Stimulated activated CD4-positive, alpha-beta T cell treated with anti-CD3 and anti-CD28 coated beads, Interleukin-4, amount 100 ng/mL, for 24 hours (primary cell): ENCODE data around the gene ADGRV1.
"Not testable (repeated sequence)": the region's sequence is repeated elsewhere in the genome, so short reads cannot be mapped to it uniquely, and the experiment has no call there.

ENCODE experiments used
- DNase-seq: peaks from one replicate; pipeline ENCODE4 v3.0.0-alpha.2; 2020

Gene ADGRV1

DNA sequence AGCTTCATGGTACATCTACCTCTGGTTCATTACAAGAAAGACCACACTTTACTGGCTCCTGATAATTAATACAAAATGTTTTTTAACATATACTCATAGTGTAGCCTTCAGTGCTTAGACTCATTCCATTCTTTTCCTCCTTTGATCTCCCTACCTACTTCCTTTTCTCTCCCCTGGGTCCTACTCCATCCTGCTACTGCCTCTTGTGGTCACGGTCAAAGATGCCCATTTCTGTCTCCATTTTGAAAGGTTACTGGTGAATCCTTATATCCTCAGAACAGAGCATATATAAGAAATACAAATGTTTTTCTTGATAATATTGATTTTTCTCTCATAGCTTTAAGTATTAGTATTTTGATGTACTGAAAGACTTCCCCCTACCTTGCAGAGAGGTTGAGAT, 448.7 kb downstream of the ADGRV1 start:
- no peak for DNase-seq

- no peak for DNase-seq
These were observed 449.3 kb downstream of the ADGRV1 start for GRCh38 chr5:91007780-91008402.

GRCh38 chr5:91010090-91010489, 451.5 kb downstream of the ADGRV1 start:
- no peak for DNase-seq

DNA sequence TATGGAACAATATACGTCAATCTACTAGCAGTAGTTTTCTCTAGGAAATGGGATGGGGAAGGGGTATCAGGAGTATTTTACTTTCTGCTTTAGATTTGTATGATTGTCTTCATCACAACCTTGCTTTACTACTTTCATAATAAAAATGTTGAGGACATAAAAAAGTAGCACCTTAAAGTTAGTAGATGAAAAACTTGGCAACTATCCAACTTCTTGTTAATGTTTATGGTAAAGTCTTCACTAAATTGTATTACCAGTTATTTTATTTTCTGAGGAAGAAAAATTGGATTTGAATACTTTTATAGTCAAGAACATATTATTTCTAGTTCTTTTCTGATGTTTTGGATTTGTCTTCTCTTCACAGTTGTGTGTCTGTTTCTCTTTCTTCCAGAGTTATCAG, 452.4 kb downstream of the ADGRV1 start:
- DNase-seq = no peak

DNA sequence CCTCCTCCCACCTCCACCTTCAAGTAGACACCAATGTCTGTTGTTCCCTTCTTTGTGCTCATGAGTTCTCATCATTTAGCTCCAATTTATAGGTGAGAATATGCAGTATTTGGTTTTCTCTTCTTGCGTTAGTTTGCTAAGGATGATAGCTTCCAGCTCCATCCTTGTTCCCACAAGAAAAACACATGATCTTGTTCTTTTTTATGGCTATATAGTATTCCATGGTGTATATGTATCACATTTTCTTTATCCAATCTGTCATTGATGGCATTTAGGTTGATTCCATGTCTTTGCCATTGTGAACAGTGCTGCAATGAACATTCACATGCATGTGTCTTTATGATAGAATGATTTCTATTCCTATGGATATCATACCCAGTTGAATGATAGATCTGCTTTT, 454.3 kb downstream of the ADGRV1 start:
- DNase-seq = not testable (repeated sequence)

- DNase-seq = no peak
These were observed 457.7 kb downstream of the ADGRV1 start for GRCh38 chr5:91016322-91016721.

DNA sequence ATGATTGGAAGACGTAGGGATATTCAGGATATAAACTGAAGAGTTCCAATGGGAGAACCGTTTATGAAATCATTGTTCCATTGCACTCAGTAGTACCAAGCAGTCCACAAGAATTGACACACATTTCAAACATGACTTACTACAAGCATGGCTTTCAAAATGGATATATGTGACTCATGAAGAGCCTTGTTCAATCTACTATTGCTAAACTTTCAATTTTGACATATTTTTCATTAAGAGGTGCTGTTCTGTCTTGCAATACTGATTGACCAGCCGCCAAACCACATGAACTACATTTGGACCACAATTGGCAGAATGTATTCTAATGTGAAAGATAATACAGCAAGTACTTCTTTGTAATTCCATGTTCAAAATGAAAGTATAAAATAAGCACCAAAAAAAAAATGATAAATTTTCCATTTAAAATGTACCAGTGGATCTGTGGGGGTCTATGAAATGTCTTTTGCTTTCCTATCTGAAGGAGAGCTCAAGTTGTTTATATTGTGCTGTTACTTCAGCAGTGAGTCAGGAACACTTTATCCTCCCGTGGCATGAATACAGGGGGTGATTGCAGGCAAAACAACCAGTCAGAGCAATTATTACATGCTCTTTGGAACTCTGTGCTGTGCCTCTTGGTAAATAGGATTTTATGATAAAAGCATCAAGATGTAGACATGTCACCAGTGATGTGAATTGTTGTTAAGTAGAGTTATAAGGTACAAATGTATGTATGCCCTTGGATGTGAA, 458.5 kb downstream of the ADGRV1 start:
- DNase-seq = no peak

GRCh38 chr5:91018200-91018599, 459.6 kb downstream of the ADGRV1 start:
- DNase-seq = no peak

DNA sequence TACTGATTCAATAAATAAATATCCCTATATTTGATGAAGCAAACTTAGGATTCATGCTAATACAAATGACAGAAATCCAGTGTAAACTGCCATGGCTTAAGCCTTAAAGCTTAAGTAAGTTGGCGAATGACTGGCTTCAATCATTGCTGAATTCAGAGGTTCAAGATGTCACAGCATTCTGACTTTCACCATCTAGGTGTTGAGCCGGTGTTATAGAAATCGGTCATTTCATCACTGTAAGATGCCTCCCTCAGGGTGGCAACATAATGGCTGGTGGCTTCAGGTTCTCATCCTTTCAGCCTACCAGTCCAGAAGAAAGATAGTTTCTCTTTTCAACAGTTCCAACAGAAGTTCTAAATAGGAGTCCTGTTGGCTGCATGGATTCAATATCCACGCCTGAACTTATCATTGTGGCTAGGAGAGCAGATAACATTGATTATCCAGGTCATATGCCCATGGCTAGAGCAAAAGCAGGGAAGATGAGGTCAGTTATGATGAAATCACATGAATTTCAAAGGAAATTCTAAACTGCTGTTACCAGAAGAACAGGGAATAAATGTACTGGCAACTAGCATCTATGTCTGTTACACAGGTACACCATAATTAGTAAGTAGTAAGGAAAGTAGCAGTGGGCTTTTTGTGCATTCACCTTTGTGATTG, 460.2 kb downstream of the ADGRV1 start:
- DNase-seq = no peak

DNA sequence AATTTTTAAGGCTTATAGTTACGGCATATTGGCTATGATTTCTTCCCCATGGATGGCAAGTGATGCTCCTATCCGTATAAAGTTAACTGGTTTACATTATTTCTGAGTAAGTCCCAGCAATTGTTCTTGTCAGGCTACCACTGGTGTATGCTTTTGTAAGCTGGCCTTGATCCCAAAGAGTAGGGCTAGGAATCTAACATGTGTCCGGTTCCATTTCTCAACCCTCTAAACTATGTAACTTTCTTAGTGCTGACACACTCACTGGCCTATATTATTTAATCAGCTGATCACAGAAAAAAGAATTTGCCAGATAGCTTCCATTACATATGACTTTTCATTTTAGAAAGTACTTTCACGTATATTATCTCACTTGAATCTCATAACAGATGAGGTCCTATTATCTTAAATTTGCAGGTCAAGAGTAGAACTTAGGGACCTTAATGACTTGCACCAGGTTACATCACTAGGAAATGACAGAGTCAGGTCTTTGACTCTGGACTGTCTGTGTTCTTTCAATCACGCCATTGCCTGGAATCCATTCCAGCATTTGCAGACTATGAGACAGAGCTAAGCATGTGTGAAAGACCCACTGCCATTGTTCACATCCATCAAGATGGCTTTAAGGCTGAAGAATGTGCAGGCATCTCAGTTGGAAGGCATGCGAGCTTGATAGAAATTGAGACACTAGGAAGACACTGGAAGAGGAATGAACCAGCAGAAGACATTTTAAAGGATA, 461.6 kb downstream of the ADGRV1 start:
- DNase-seq = no peak

GRCh38 chr5:91022518-91022917, 463.9 kb downstream of the ADGRV1 start:
- no peak for DNase-seq

DNA sequence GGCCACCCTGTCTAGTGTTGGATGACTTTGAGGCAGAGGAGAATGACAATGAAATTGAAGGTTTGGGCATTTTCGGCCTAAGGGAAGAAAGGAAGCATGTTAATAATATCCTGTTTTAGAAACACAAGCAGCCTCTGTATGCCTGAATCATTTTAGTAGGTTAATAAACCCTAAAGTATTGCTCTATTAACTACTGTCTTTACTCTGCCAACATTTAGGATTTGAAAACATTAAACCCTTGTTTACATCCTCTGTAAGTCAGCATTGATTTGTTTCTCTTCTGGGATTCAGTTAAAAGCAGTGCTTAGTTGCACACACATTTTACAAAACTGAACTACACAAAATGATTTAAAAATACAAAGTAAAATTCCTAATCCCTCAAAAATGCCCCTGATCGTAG, 465.6 kb downstream of the ADGRV1 start:
- DNase-seq = no peak

- DNase-seq = no peak
These were observed 466.1 kb downstream of the ADGRV1 start for GRCh38 chr5:91024727-91025126.

DNA sequence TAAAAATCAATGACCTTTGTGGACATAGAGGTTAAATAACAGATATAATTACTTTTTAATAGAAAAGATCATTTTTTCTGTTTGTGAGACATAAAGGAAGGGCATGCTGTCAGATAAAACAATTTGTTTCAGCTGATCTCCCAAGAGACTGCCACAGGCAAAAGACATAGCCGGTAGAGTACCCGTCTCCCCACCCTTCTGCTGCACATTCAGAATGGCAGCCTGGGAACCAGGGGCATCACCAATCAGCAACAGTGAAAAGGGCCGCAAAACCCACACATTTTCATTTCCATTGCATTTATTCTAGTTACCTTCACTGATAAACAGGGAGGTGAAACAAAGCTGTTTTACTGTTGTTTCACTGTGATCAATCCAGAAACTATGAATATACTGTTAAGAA, 466.9 kb downstream of the ADGRV1 start:
- DNase-seq = no peak

DNA sequence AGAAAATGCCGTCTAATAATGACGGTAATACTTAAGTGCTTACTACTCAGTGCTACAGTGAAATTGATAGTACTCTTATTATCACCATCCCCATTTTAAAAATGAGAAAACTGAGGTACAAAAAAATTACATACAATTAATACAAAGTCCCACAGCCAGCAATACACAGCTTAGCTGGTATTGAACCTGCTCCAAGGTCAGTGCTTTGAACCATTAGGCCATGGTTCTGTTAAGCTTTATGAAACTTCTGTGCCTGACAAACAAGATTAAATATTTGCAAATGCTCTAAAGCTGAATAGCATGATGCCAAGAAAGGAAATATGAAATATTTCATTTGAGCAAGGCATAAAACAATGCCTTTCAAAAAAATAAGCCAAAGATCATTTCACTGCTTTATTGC, 467.4 kb downstream of the ADGRV1 start:
- DNase-seq = no peak

GRCh38 chr5:91026466-91026865, 467.9 kb downstream of the ADGRV1 start:
- DNase-seq = no peak

DNA sequence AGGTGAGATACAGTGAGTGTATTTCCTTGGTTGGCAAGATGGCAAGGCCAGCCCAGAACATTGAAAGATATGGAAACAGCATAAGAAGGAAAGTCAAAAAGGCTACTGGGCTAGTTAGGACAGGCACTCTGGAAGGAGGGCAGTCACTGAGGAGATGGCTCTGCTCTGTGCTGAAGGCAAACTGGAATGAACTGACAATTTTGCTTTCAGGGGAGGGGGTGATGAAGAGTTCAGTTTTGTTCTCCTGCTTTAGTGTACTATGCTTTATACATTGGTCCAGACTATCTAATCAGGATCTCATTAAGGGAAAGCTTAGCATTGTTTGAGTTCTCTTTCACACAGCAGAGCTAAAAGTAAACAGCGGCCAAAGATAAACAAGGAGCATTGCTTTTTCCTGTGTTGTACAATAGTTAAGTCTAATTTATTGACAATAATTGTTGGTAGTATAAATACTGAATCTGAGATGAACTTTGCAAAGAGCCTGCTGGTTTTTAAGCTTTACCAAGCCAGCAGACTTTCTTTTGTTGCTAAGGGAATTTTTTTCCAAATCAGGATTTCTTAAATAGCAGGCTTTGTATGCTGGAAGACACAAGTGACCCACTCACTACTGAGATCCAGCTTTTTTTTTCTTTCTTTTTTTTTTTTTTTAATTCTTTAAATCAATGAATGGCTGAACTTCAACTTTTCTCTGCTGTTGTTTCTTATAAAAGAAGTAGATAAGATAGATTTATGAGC, 469.0 kb downstream of the ADGRV1 start:
- DNase-seq = no peak

- no peak for DNase-seq
These were observed 469.9 kb downstream of the ADGRV1 start for GRCh38 chr5:91028499-91028956.

- DNase-seq = no peak
These were observed 472.2 kb downstream of the ADGRV1 start for GRCh38 chr5:91030521-91031401.

DNA sequence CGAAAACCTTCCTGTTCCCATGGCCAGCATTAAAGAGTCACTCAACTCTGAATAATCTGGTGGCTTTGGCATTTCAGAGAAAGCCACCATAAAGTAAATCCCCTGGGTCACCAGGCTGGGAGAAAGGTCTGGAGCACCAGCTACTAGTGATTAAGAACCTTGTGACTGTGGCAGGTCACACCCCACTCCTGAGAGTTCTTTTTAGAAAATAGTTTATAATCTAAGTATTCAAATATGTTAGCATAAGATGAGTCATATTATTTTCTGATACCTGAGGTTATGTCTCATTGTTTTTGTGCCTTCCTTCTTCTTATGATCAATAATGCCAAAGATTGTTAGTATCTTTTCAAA, 472.8 kb downstream of the ADGRV1 start:
- DNase-seq = no peak

DNA sequence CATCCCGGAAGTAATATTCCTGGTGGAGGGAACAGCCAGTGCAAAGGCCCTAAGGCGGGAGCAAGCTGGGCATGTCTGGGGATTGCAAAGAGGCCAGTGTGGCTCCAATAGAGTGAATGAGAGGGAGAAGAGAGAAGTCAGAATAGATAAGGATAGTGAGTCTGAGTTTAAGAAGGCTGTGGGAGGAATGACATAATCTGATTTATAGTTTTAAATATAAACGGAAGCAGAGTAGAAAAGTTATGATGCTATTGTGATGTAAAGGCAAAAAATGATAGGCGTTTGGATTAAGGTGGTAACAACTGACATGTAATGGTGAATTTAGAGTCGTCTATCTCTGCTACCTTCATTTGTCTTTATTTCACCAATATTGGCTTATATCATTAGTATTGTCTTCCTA, 473.5 kb downstream of the ADGRV1 start:
- no peak for DNase-seq

DNA sequence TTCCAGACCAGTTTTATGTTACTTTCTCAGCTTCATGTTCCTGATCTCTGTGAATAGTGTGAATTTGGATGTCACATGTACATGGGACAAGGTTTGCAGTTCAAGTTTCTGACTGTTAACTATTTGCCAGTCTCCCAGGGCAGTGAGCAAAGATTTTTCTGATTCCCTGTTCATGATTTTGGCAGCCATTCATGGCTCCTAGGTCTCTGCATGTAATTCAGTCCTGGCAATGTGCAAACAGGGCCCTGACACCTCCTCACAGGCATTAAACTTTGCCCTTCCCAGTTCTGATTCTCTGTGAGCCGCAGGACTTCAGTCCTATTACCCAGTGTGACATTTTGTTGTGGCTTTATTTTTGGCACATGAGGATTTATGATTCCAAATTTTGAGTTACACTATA, 474.8 kb downstream of the ADGRV1 start:
- DNase-seq = no peak
